IPS-NIHi7 (cell line): ENCODE data around the gene FGFRL1.

Source experiments
- DNase-seq: peaks from one replicate; pipeline ENCODE4 v3.0.0; 2012; ENCODE audit warnings: mixed read lengths; ENCODE audit errors: extremely low spot score

Gene FGFRL1

DNA sequence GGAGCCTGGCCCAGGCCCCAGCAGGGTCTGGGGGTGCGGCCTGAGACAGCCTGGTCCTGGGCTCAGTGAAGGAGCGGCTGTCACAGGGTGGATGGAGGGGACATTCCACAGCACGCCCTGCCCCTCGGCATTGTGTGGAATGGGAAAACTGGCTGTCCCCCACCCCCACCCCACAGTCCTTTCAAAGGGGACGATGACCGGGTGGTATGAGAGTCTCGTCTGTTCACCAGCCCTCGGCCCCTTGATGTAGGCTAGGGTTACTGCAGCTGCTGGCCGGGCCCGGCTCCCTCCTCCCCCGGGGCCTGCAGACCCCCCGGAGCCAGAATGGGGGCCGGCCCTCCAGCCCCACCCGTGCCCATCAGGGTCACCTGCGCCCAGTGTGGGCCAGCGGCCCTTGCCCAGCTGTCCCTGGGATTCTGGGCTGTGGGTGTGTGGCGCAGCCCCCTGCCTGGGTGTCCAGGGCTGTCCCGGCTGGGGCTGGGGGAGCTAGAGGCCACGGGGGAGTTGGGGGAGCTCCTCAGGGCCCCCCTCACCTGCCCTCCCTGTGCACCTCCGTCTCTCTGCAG, 11.7 kb downstream of the FGFRL1 start:
- no peak for DNase-seq

DNA sequence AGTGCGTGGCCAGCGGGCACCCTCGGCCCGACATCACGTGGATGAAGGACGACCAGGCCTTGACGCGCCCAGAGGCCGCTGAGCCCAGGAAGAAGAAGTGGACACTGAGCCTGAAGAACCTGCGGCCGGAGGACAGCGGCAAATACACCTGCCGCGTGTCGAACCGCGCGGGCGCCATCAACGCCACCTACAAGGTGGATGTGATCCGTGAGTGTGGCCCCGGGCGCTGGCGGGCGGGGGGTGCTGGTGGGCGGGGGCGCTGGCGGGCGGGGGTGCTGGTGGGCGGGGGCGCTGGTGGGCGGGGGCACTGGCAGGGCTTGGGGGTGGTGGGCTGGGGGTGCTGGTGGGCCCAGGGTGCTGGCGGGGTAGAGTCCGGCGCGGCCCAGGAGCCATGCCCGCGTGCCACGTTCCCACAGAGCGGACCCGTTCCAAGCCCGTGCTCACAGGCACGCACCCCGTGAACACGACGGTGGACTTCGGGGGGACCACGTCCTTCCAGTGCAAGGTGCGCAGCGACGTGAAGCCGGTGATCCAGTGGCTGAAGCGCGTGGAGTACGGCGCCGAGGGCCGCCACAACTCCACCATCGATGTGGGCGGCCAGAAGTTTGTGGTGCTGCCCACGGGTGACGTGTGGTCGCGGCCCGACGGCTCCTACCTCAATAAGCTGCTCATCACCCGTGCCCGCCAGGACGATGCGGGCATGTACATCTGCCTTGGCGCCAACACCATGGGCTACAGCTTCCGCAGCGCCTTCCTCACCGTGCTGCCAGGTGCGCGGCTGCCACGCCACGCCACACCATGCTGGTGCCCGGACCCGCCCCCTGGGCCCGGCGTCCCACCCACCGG, 12.7 kb downstream of the FGFRL1 start:
- no peak for DNase-seq

DNA sequence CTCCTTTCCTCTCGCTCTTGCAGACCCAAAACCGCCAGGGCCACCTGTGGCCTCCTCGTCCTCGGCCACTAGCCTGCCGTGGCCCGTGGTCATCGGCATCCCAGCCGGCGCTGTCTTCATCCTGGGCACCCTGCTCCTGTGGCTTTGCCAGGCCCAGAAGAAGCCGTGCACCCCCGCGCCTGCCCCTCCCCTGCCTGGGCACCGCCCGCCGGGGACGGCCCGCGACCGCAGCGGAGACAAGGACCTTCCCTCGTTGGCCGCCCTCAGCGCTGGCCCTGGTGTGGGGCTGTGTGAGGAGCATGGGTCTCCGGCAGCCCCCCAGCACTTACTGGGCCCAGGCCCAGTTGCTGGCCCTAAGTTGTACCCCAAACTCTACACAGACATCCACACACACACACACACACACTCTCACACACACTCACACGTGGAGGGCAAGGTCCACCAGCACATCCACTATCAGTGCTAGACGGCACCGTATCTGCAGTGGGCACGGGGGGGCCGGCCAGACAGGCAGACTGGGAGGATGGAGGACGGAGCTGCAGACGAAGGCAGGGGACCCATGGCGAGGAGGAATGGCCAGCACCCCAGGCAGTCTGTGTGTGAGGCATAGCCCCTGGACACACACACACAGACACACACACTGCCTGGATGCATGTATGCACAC, 13.6 kb downstream of the FGFRL1 start:
- no peak for DNase-seq

DNA sequence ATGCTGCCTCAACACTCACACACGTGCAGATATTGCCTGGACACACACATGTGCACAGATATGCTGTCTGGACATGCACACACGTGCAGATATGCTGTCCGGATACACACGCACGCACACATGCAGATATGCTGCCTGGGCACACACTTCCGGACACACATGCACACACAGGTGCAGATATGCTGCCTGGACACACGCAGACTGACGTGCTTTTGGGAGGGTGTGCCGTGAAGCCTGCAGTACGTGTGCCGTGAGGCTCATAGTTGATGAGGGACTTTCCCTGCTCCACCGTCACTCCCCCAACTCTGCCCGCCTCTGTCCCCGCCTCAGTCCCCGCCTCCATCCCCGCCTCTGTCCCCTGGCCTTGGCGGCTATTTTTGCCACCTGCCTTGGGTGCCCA, 14.7 kb downstream of the FGFRL1 start:
- peak; percentile 75 for DNase-seq

DNA sequence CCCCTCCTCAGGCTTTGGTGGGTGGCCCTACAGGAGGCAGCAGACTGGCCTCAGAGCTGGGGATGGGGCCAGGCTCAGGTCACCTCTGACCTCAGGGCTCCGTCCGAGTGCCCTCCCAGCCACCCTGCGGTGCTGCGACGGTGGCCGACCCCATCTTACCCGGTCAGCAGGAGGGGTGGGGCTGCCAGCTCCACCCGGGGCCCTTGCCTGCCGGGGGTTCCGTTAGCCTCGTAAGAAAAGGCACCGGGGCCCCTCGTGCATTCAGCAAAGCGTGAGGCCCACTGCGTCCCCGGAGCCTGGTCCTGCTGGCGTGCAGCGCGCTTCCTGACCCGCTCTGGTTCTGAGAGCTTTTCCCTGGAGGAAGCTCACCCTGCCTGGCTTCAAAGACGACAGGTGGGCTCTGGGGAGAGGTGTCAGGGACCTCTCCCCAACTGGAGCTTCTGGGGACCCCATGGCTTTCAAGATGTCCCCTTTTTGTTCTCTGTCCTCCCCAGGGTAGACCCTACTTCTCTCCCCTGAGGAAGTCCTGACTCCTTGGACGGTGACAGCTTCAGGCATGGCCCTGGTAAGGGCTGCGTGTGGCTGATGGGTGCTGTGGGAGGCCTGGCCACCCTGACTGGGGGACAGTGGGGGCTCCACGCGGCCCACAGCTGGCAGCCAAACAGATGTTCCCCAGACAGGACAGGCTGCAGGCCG, 15.9 kb downstream of the FGFRL1 start:
- DNase-seq = no peak

DNA sequence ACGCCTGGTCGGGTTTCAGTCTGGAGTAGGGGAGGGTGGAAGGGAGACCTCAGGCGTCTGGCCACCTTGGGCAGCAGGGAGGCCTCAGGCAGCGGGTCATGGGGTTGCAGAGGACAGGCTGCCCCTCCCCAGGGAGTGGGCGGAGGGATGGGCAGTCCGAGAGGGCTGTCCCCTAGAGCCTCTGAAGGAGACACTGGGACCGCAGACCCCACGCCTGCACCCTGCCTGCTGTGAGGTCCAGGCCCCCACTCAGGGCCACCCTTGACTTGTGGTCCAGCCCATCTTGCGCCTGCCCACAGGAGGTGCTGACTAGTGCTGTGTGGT, 16.5 kb downstream of the FGFRL1 start:
- DNase-seq = no peak

DNA sequence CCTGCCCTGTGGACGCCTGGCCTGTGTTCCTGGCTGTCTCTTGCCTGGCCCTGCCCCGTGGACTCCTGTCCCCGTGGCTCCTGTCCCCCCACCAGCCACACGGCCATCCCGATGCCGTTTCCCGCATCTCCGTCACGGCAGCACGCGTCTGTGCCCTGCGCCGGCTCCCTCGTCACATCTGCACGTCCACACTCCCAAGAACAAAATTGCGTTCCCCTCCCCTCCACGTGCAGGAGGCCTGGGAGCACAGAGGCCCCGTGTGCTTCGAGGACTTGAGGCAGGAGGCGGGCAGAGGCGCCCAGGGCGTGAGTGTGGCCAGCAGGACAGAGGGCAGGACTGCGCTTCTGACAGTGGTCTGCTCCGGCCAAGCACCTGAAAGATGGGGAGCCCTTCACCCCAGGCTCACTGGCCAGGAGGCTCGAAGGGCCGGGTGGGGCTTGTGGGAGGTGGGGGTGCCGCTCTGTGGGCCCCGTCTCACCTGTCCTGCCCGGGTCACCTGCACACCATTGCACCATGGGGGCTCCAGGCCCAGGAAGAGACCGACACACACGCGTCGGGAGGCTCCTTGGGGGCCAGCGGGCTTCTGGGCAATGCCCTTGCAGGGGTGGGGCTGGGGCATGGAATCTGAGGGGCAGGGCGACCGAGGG, 17.3 kb downstream of the FGFRL1 start:
- no peak for DNase-seq

DNA sequence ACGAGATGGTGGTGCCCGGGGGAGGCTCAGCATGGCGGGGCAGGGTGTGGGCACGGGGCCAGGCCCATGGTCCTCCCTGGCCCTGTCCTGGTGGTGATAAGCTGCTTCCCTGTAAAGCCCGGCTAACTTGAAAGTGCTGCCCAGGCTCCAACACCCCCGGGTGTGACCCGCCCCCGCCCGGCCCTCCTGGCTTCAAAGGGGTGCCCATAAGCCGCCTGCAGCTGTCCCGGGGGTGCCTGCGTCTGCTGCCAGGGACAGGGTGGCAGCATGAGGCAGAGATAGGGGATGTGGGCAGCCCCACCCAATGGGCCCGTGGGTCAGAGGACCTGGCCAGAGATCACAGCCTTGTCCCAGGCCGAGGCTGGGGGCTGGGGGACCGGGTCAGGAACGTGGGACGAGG, 18.1 kb downstream of the FGFRL1 start:
- DNase-seq = no peak

DNA sequence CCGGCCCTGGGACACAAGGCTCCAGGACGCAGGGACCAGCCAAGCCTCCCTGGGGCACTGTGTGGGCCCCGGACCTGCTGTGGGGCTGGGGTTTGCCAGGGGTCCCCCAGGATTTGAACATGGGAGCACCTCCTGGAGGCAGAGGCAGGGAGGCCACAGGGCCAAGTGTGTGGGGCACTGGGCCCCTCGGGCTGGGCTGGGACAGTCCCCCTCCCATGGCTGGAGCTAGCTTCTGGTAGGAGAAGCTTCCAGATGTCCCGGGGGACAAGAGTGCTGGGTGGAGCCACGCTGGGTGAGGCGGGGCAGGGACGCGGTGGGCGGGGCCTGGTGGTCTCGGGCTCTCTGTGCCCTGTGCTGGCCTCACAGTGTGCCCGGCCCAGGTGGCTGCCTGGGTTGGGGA, 18.6 kb downstream of the FGFRL1 start:
- DNase-seq = peak; percentile 68

DNA sequence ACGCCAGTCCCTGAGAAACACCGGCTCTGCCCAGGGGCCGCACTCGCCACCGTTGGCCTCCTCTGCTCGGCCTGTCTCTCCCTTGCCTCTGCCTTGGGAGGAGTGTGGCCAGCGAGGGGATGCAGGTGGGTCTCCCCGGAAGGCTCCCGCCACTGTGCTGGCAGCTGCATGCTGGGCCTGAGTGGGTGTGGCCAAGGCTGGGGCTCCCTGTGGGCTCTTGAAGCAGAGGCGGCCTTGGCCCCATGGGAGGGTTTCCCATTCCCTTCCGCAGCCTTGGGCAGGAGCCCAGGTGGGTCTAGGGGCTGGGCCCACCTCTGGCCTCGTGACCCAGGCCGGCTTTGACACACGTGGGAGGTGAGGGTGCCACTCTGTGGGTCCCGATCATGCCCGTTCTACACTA, 19.1 kb downstream of the FGFRL1 start:
- no peak for DNase-seq

DNA sequence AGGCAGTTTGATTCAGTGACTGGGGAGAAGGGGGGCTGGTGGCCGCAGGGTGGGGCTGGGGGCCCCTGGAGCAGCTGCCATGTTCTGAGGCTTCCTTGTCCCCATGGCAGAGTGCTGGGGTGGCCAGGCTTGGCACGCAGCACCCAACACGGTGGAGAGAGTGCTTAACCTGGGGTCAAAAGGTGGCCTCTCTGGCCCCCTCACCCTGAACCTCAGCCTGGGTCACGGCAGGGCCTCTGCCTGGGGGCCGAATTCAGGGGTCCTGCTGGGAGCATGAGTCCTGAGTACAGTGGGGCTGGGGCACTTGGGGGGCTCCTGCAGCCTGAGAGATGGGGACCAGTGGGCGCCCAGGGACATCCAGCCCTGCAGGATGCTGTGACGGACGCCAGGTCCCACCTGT, 19.9 kb downstream of the FGFRL1 start:
- no peak for DNase-seq

DNA sequence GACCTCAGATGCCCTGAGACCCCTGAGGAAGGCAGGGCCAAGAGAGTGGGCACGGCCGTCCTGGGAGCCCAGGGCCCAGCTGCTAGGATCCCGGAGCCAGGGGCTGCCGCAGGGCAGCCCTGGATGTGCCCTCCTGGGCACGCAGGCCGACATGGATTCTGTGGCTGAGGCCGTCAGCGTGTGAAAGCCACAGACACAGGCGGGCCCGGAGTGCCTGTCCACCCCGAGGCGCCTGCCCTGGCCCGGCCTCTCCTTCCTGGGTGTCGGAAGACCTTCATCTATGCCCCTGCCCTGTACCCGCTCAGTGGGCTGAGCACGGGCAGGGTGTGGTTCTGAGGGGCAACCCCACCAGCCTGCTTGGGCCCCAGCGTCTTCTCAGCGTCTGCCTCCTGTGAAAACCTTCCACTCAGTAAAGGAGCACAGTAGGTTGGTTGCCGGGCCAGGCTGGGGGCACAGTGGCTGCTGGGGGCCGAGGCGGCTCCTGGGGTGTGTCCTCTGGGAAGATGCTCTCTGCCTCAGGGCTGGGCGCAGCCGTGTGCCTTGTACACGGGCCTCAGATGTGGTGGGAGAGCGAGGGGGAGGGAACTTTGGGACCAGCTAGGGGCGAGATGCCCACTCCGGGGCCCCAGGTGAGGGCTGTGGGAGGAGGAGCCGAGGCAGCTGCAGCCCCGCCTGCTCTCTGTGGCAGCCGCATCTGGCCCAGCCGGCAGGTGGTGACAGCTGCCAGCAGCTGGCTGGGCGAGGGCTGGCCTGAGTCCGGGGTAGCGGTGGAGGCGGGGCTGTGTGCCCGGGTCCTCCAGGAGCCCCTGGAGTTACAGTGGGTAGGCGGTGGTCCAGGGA, 20.8 kb downstream of the FGFRL1 start:
- peak; percentile 38 for DNase-seq

DNA sequence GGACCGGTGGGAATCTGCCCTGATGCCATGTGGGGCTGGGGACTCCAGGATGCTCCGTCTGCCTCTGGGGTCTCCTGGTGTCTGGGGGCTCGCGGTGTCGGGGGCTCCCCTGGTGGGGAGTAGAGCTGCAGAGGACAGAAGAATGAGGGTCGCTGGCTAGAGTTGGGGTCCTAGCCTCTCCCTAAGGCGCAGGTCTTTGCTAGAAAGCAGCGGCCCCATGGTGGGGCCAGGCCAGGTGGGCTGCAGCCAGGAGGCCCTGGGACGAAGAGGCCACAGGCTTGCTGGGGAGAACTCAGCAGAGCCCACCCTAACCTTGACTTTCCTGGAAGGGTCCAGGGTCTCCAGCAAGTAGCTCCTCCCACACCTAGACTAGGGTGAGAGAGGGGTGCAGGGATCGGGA, 21.4 kb downstream of the FGFRL1 start:
- no peak for DNase-seq

DNA sequence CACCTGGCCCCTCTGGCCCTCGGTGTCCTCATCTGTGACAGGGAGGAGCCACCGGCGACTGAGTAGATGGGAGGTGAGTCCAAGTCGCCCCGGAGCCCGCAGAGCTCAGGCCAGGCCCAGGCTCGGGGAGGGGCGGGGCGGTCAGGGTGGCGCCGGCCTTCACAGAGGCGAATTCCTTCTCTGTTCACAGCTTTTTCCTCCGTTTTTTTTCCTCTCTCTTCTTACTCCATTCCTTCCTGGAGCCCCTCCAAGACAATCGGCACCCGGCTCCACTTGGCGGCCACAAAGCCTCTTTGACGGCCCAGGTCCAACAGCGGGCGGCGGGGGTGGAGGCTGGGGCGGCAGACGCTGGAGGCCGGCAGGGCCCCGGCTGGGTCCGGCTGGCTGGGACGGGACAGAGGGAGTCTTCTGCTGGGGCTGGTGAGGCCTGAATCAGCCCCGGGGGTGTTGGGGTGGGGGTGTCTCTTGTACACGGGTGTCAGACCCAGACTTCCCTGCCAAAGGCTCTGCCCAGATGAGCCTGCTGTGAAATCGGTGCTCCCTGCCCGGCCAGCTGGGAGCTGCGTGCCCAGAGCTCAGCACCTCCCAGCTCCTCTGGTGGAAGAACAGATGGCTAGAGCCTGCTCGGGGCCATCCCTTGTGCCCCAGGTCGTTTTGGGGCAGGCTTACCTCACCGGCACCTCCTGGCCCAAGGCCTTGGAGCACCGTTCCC, 22.6 kb downstream of the FGFRL1 start:
- no peak for DNase-seq

DNA sequence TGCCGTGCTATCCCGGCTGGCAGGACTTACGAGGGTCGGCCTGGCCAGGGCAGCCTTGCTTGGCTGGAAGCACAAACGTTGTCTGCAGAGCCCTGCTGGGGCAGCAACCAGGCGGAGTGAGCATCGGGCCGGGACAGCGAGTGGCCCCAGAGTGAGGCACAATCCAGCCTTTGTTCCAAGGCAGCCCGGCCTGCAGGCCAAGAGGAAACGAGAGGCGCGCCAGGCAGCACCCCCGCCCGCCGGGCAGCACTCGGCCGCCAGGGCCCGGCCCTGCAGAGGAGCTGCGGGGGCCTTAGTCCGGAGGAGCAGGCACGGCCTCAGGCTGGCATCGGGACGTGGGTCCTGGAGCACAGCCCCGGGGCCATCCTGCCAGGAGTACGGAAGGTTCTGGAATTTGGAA, 24.1 kb downstream of the FGFRL1 start:
- DNase-seq = no peak

DNA sequence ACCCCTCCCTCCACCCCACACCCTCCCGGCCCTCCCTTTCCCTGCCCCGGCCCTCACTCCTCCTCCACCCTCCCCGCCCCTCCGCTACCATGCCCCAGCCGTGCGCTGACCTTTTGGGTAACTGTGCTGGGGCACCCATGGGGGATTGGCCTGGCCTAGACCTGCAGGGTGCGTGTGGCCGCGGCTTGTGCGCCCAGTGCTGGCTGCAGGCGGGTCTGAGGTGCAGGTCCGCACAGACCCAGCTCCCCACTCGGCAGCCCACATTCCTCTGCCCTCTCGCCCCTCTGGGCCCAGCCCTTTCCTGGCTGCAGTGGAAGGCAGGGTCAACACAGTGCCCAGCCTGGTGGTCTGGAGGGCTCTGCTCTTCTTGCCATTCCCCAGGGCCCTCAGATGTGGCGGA, 24.7 kb downstream of the FGFRL1 start:
- no peak for DNase-seq

DNA sequence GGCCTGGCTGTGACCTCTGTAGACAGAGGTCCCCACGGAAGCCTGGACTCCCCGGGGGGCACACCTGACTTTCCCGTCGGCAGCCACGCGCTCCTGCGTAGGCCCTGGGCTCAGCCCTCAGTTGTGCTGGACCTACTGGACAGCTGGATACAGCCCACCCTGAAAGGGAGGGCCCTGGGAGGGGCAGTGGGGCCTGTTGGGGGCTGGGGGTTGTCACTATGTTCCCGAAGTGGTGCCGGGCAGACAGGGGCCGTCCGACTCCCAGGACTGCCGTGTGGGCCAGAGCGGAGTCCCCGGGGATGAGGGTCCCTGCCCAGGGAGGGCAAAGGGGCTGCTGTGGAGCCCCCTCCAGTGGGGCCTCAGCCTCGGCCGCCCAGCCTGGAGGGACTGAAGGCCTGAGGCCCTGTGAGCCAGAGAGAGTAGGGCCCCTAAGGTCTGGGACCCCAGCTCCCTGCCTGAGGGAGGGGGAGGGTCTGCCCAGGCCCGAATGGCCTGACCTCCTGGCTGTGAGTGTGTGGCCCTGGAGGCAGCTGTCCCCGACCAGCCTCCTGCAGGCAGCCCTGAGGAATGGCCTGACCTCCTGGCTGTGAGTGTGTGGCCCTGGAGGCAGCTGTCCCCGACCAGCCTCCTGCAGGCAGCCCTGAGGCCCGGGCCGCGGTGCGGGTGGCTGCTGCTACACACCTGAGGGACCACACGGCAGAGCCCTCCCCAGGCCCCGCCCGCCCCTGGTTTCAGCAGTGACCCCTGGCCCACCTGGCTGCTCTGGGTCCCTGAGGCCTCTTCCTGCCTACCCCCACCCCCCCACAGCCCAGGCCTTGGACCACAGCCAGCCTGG, 25.8 kb downstream of the FGFRL1 start:
- no peak for DNase-seq

DNA sequence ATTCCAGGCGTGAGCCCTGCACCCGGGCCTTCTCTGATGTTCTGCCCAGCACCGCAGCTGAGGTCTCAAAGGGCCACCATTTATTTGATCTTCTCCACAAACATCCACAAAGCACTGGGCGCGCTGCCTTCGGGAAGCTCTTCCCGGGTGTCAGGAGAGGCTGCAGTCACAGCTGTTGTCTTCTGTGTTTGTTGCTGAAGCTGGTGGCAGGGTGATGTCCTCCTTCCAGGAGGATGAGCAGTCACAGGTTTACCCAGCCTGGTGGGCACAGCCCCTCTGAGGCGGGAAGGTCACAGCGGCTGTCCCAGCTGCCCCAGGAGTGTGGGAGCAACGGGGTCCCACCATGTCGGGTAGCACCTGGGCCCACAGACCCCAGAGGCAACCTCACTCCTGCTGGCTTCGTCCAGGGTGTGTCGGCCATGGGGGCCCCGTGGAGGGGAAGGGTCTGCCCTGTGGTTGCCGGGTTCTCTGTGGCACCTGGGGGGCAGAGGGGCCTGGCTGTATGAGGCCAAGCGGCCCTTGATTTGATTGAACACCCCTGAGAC, 27.6 kb downstream of the FGFRL1 start:
- no peak for DNase-seq
